Nucleus accumbens (tissue), 56 donors: ENCODE measurements around the gene SHQ1.

Source experiments
- DNase-seq, 56 donors: peaks; one replicate each; lab custom pipeline; 2025; lab: John Stamatoyannopoulos, UW

SHQ1 gene

DNA sequence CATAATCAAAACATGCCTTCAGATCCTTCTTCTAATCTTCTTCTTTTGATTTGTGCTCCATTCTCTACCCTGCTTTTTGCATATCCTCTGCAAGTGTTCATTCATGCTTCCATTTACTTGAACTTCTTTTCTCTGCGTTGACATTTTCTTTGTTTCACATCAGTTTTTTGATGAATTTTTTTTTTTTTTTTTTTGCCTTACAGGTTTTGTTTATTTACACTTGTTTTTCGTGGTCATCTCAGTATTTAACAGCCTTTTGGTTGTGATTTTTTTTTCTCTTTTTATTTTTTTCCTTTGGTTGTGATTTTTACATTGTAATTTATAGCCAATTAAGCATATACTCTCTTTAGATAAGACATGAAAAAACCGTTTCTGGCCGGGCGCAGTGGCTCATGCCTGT lies 11.8 kb upstream of the SHQ1 start:
- no peak for DNase-seq

DNA sequence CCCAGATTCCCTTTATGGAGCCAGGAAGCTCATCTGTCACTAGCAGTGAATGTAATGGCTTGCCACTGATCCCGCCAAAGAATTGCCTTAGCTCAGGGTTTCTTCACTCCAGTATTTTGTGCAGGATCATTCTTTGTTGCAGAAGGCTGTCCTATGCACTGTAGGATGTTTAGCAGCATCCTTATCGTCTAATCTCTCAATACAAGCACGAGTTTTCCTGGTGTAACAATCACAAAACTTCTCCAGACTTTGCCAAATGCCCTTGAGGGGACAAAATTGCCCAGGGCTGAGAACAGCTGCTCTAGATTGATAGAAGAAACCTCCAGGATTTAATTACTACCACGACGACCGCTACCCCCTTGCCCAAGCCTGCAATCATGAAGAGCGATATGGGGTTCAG lies 6.8 kb upstream of the SHQ1 start:
- DNase-seq = no peak

DNA sequence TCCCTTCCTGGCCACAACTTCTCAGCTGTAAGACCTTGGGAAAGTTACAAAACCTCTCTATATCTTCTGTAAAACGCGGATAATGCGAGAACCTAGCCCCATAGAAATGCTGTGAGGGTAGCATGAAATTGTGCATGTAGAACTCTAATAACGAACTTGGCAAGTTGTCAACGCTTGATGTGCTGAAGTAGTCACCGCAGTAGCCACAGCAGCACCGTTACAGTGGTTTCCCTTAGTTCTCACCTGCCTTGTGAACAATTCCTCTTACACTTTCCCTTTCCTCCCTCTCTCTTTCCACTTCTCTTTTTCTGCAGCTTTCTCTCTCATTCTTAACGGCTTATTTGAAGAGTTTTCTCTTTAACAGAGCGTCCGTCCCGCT lies 447 bp upstream of the SHQ1 start:
- DNase-seq = no peak

DNA sequence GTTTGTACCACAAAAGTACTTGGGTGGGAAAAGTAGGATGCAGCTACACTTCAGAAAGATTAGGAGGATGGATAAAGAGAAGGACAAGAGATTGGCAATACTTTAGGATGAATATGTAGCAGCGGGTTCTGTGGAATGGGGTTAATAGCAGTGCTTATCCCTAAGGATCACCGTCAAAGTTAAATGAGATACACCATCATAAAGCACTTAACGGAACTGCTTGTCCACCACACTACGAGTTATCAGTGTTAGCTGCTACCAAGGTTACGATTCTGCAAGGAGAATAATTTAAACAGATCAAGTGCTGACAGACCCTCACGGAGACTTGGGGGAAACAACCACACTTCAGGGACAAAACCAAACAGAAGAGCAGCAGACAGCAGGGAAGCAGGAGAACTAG lies 963 bp downstream of the SHQ1 start:
- DNase-seq = peak in 1 of 56 donors; percentile 27

DNA sequence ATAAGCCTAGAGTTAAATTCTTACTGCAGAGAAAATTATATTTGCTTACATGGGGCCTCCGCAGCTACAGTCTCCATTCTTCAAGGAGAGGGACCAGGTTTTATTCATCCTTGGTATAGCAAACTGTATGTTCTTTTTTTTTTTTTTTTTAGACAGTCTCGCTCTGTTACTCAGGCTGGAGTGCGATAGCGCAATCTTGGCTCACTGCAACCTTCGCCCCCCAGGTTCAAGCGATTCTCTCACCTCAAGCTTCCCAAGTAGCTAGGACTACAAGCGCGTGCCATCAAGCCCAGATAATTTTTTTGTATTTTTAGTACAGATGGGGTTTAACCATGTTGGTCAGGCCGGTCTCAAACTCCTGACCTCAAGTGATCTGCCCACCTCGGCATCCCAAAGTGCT lies 2.1 kb downstream of the SHQ1 start:
- DNase-seq = no peak

DNA sequence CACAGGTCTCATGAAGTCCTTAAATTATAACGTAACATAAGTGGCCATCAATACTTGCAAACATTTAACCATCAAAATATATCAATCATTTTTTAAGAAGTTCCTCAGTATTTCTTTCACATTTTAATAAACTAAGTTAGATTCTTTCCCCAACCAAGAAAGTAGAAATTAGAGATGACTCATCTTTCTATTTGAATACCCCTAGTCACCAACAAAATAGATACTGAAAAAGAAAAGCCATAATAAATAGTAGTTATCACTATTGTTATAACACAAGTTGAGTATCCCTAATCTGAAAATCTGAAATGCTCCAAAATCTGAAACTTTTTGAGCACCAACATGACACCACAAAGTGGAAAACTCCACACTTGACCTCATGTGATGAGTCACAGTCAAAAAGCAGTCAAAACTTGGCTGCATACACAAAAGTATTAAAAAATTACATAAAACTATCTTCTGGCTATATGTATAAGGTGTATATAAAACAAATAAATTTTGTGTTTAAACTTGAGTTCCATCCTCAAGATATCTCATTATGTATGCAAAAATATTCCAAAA lies 3.7 kb downstream of the SHQ1 start:
- DNase-seq = no peak

DNA sequence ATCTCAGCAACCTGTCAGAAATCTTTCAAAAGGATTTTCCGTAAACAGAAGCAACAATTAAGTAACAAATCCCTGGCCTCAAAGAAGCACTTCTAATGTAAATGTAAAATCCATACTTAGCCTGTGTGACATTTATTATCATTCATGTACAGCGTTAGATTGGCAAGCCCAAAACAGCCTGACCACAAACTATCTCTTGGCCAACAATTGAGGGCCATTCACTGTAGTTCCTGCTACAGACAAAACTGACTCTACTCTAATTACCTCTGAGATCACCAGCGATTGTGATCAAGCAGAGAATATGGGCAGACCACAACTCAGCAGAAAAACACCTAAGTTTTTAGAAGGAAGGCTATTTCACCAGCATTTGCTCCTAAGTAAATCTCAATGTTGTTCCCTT lies 9.2 kb downstream of the SHQ1 start:
- DNase-seq = no peak

DNA sequence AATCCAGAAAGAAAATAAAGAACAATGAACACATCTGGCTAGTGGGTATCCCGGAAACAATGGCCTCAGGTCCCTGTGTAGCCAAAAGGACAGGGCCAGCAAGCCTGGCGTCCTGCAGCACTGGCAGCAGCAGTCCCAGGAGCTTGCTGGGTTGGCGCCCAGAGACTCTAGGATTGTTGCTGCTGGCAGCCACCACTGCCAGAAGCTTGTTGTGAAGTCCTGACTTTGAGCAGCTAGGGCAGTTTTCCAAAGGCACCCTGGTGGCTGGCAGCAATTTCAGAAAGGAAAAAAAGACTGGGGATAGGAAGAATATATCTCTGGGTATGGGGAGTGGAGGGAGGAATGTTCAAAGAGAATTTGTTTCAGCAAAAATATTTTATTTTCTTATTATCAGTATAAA lies 11.3 kb downstream of the SHQ1 start:
- DNase-seq = peak in 53 of 56 donors; percentile 3 to 84 (median 53)

DNA sequence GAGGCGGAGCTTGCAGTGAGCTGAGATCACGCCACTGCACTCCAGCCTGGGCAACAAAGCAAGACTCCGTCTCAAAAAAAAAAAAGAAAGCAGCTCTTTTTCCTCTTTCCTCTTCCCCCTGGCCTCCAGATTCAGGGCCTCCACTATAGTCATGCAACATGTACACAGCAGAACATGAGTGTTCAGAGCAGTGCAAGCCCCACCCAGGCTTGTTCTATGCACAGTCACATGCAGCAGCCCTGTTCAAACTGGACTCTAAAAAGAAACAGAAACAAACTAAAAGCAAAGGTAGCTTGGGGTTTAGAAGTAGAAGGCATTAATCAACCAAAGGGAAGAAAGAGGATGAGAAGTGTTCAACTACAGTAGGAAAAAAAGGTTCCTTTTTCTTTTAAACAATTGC lies 11.8 kb downstream of the SHQ1 start:
- no peak for DNase-seq

DNA sequence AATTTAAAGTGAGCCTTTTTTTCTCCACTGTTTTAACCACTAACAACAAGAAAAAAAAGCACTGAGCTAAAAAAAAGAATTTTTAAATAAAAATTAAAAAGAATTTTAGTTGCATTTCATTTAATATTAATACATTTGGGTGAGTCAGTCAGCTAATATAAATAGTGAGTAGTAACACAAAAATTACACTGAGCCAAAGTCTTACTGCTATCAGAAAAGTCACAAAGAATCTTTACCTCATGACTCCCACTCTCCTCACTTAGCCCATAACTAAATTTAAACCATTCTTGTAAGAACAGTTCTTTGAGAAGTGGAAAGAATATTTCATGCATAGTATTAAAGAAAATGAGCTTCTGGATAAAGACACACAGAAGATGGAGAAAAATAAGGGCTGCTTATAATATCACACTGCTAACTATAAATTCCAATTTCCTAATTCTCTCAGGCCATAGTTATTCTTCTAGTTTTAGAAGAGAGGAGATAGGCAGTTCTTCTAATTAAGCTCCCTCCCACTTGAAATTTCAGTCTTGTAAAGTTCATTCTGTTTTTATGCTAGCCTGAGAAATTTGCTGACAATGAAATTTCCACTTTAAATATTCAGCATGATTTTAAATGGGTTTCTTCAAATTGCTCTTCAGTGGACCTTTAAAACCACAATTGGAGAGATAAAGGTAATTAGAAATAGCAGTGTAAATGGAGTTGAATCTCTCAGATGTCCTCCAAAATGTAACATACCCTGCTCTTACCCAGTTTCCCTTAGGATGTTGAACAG lies 17.6 kb downstream of the SHQ1 start:
- no peak for DNase-seq

DNA sequence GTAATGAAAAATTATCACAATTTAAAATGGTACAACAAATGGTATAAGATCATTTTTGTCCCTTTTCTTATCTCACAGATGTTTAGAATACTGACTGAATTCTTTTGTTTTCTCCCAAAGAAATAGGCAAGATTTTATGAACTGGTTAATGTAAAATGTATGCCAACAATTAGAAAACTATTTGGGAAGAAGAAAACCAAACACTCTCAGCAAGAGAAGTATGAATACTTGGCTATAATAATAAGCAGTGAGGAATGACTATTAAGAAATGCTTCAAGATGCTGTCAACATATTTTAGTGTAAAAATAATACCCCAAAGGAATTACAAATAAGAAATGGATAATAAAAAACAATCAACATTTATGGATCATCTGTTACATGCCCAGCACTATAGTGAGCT lies 18.5 kb downstream of the SHQ1 start:
- DNase-seq = no peak

DNA sequence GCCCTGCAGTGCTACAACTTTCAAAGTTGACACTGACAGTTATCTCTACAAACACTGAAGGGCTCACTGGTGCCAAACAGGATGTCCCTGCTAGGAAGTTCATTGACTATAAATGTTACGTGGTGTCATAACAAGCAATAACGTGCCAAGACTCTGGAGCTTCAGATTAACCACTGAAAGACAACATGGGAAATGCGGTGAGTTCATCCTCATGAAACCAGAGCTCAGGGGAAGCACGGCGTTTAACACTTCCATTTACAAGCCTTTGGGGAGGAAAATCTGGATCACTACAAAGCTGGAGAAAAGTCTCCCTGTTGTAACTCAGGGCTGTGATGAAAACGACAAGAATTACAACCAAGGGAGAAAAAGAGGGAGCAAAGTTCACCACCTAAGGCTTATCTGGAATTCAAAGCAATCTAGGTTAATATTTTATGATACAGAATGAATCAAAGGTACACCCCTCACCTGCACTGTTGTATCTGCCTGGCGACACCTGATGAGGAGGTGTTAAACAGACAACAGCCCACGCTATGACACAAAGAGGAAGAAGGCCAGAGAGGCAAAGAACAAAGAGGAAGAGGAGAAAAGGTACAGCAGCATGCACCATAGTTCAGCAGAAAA lies 27.0 kb downstream of the SHQ1 start:
- DNase-seq = peak in 1 of 56 donors; percentile 1

DNA sequence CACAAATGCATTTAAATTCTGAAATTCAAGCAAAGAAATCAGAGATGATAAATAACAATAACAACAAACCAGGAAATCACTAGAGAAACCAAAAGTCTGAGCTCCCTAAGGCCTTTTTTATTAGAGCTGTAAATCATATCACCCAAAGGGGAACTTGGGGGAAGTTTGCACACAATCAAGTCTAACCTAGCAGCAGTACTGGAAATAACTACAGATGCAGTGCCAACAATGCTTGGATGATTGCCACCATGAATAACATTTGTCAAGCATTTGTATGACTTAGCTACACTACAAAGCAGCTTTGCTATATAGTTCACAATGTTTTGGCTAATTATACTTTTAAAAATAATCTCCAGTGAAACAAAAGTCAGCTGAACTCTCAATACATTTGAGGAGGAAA lies 27.8 kb downstream of the SHQ1 start:
- peak in 4 of 56 donors; percentile 2 to 27 (median 8) for DNase-seq

DNA sequence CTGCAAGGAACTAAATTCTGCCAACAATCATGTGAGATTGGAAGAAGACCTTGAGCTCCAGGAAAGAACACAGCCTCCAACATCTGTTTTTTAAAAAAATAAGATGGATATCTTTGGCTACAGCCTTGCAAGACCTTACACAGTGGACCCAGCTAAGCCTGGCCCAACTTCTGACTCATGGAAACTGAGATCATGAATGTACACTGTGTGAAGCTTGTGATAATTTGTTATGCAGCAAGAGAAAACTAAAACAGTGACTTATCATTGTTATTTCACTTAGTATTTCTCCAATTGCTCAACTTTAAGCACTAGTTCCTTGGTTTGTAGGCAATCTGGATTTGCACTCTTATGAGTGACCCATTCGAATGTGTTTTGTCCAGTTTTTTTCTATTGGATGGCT lies 29.3 kb downstream of the SHQ1 start:
- DNase-seq = no peak

DNA sequence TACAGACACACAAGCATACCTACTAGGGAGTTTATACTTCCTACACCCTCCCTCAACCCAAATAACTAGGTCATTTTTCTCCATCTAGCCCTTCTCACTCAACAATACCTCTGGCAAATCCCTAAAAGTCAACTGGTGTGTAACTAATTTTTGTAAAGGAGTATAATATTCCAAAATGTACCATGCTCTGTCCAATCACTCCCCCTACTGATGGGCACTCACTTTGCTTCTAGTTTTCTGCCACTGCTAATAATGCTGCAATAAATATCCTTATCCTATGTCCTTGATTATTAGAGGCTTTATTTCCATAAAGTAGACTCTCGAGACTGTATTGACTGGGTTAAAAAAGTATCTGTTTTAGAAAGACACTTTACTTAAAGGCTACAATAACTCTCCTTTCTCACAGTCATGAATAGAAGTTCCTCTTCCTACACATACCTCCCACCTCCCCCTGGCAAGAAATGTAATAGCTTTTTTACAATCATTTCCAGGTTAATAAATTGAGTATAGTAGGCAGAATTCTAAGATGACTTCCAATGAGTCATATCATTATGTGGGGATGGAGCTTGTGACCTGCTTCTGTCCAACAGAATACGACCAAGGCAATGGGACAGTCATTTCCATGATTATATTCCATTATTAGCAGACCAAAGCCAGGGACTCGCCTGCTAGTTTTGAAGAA lies 30.0 kb downstream of the SHQ1 start:
- peak in 5 of 56 donors; percentile 2 to 37 (median 9) for DNase-seq

DNA sequence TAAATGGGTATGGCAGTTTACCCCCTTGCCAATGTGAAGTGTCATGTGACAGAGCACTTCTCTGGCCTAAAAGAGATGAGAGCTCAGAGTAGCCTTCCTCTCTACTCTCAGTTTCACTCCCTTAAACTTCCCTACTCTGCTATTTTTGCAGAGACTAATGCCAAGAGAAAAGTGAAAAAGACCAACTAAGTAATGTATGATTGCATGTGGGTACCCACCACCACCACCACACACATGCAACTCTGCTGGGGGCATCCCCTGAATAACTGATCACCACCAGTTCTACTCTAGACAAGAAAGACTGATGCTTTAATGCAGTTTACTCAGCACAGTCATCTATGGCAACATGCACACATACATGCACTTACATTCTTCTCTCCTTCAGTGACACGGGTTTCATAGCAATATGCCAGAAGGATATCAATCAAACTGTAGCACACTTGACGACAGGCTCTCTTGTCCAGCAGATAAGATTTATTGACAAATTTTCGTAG lies 31.3 kb downstream of the SHQ1 start:
- peak in 1 of 56 donors; percentile 8 for DNase-seq

DNA sequence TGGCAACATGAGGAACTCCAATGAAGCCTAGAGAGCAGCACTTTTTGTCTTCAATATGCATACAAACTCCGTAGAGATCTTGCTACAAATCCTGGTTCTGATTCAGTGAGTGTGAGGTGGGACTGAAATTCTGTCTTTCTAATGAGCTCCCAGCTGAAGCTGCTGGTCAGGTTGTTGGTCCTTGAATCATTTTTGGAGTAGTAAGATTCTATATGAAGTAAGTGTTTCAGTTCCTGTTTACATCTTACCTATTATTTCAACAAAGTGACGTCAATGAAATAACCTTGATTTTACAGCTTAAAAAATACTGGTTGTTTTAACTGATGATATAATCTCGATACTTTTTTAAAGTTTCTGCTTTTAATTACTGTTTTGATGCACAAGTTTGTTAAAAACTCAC lies 33.9 kb downstream of the SHQ1 start:
- DNase-seq = no peak

DNA sequence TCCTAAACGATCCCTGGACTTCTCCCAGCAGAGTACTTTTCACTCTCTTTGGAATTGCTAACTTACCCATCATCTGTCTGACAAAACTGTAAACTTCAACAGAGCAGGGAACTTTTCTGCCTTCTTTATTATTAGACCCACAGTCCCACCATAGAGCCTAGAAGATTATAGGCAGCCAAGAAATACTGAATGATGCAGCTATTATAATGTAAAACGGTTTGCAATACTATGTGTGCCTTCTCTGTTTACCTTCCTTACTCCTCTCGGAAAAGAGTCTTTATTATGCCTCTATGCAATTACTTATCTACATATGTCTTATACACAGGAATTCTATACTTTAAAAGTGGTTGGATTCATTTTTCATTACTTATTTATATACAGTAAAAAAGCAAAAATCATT lies 36.0 kb downstream of the SHQ1 start:
- no peak for DNase-seq

DNA sequence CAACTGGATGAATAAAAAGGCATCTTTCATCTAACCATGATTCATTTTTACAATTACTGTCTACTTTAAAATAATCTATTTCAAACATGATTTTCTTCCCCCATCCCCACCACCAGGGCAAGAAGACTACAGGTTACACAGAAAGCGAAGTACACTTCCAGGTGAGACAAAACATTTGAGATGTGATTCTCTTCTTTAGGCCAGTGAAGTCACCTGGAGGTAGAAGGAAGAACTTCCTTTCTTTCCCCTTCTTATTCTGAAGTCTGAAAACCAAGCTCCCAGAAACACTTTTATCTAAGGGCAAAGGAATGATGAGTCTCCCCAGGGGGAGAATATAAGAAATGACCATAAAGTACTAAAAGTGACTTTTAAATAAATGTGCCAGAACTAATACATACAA lies 36.7 kb downstream of the SHQ1 start:
- no peak for DNase-seq

DNA sequence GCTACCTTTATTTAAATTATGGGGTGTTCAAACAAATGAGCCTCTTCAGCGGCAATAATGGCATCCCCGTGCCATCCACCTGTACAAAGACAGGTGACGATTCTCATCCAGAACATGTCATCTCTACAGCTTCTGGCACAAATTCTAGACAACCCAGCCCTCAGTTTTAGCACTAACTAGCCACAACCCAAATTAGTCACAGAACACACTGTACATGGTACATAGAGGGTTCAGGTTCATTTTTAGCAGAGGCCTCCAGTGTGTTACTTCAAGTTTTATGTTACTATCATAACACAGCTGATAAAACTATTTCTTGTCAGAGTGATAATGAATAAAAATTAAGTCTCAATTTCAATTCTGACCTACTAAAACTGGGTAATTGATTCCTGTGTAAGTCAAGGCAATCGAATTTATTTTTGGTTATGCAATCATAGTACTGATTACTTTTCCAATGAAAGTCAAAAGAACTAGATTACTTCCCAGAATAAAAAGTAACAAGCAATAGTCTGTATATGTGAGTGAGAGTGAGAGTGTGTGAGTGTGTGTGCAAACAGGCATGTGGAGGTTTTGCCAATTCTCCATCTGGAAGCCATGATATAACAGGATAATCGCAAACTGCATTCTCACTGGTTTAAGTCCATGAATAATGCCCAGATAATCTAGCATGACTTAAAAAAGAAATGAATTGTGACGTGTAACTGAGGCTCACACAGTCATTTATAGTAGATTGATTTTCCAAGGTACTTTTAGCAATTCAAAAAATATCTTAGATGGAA lies 37.4 kb downstream of the SHQ1 start:
- no peak for DNase-seq

DNA sequence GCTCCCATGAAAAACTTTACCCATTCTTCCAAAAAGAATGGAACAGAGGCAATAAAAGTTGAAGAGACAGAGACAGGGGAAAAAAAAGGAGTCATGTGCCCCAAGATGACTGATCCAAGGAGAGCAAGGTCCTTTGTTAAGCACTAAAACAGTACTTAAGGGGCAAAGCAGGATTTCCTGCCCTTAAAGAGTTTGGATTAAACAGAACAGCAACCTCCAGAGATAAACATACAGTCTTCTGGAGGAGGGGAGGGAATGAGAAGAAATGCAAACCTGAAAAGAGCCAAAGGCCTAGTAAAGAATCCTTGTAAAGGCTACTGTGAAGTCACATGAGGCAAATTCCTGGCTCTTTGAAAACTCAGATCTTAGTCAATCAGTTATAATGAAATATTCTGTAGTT lies 38.2 kb downstream of the SHQ1 start:
- DNase-seq = no peak
